SK-N-SH treated with all-trans-retinoic acid at 6 μM for 48 hours (cell line): Measurements from ENCODE around the gene PDE6B.

Experiments used
- ARNTL ChIP-seq: fragments of 450-650 bp; formaldehyde crosslinking; IDR thresholded peaks from 2 replicates; pipeline ENCODE4 v1.5.0; 2020; ENCODE audit warnings: low read depth, mild to moderate bottlenecking, moderate library complexity, borderline replicate concordance
- CSDC2 ChIP-seq: fragments of 250-450 bp; sonication (Bioruptor Pico); IDR thresholded peaks from 2 replicates; pipeline ENCODE4 v1.5.0; 2020; ENCODE audit warnings: mild to moderate bottlenecking, moderate library complexity
- CSRNP3 ChIP-seq: fragments of 250-450 bp; sonication (Bioruptor Pico); IDR thresholded peaks from 2 replicates; pipeline ENCODE4 v1.5.1; 2021; ENCODE audit warnings: mild to moderate bottlenecking, moderate library complexity
- ESRRG ChIP-seq: fragments of 250-450 bp; sonication (Bioruptor Pico); IDR thresholded peaks from 2 replicates; pipeline ENCODE4 v1.6.1; 2021; ENCODE audit warnings: mild to moderate bottlenecking
- ZC3H10 ChIP-seq: fragments of 250-450 bp; sonication (Bioruptor Pico); IDR thresholded peaks from 2 replicates; pipeline ENCODE4 v1.5.1; 2021; ENCODE audit warnings: mild to moderate bottlenecking, moderate library complexity
- TF ChIP-seq, protein P1 (sequence below): fragments of 250-450 bp; sonication (Bioruptor Pico); IDR thresholded peaks from 2 replicates; pipeline ENCODE4 v1.5.0; 2020; ENCODE audit warnings: mild to moderate bottlenecking, moderate library complexity
- TF ChIP-seq, protein P2 (sequence below): fragments of 250-450 bp; sonication (Bioruptor Pico); IDR thresholded peaks from 2 replicates; pipeline ENCODE4 v1.8.0; 2020; ENCODE audit warnings: mild to moderate bottlenecking, moderate library complexity, borderline replicate concordance

- no peak for TF ChIP-seq ESRRG (CRISPR knock-in tag)
- TF ChIP-seq, protein P1, sequence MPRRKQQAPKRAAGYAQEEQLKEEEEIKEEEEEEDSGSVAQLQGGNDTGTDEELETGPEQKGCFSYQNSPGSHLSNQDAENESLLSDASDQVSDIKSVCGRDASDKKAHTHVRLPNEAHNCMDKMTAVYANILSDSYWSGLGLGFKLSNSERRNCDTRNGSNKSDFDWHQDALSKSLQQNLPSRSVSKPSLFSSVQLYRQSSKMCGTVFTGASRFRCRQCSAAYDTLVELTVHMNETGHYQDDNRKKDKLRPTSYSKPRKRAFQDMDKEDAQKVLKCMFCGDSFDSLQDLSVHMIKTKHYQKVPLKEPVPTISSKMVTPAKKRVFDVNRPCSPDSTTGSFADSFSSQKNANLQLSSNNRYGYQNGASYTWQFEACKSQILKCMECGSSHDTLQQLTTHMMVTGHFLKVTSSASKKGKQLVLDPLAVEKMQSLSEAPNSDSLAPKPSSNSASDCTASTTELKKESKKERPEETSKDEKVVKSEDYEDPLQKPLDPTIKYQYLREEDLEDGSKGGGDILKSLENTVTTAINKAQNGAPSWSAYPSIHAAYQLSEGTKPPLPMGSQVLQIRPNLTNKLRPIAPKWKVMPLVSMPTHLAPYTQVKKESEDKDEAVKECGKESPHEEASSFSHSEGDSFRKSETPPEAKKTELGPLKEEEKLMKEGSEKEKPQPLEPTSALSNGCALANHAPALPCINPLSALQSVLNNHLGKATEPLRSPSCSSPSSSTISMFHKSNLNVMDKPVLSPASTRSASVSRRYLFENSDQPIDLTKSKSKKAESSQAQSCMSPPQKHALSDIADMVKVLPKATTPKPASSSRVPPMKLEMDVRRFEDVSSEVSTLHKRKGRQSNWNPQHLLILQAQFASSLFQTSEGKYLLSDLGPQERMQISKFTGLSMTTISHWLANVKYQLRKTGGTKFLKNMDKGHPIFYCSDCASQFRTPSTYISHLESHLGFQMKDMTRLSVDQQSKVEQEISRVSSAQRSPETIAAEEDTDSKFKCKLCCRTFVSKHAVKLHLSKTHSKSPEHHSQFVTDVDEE = no peak
- TF ChIP-seq ZC3H10 (CRISPR knock-in tag) = no peak
- no peak for TF ChIP-seq CSRNP3 (CRISPR knock-in tag)
- TF ChIP-seq, protein P2, sequence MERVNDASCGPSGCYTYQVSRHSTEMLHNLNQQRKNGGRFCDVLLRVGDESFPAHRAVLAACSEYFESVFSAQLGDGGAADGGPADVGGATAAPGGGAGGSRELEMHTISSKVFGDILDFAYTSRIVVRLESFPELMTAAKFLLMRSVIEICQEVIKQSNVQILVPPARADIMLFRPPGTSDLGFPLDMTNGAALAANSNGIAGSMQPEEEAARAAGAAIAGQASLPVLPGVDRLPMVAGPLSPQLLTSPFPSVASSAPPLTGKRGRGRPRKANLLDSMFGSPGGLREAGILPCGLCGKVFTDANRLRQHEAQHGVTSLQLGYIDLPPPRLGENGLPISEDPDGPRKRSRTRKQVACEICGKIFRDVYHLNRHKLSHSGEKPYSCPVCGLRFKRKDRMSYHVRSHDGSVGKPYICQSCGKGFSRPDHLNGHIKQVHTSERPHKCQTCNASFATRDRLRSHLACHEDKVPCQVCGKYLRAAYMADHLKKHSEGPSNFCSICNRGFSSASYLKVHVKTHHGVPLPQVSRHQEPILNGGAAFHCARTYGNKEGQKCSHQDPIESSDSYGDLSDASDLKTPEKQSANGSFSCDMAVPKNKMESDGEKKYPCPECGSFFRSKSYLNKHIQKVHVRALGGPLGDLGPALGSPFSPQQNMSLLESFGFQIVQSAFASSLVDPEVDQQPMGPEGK = no peak
- no peak for TF ChIP-seq CSDC2 (CRISPR knock-in tag)
- no peak for TF ChIP-seq ARNTL
These were observed 7.6 kb downstream of the PDE6B start for GRCh38 chr4:632926-633325.
